PC-9 (cell line): Measurements from ENCODE around the gene CEP44. TPM values are rescaled to one million over a fixed set of nuclear protein-coding genes. Genes with fewer than 3 reads are reported as not detected.

Experiments
- BruUV-seq: library from RNA; stranded (reverse); fragments of 400-500 nt; replicated peaks from 2 replicates; lab custom pipeline; 2021; lab: Mats Ljungman, UMichigan
- CTCF ChIA-PET: fragments of 300-600 bp; sonication (Branson Sonifier 250); formaldehyde crosslinking; loops from one replicate; lab custom pipeline; 2022; ENCODE audit warnings: antibody characterized with exemption; lab: Charles Lee
- POLR2A ChIA-PET: fragments of 300-600 bp; sonication (Branson Sonifier 250); formaldehyde crosslinking; loops from one replicate; lab custom pipeline; 2022; ENCODE audit warnings: antibody characterized with exemption; ENCODE audit not compliant: unreplicated experiment; lab: Charles Lee
- DNase-seq, 2 experiments: peaks; one replicate each; pipeline versions ENCODE4 v3.0.0 to v3.0.0-alpha.2; 2015 to 2022; ENCODE audit warnings: mixed read lengths in 1 of 2
- H2AFZ ChIP-seq: fragments of 200-600 bp; sonication (generic); 2 replicates; pipeline ENCODE4 v1.8.1; 2017; ENCODE audit warnings: antibody characterized with exemption
- H3F3A ChIP-seq: fragments of 200-600 bp; sonication (generic); 2 replicates; pipeline ENCODE4 v1.8.1; 2017; ENCODE audit warnings: antibody characterized with exemption, mild to moderate bottlenecking, low read depth; ENCODE audit not compliant: insufficient read depth
- H3K27ac ChIP-seq: fragments of 200-600 bp; sonication (generic); 2 replicates; pipeline ENCODE4 v1.6.1; 2016; ENCODE audit warnings: mixed run types
- H3K27me3 ChIP-seq: fragments of 200-600 bp; sonication (generic); 2 replicates; pipeline ENCODE4 v1.6.1; 2016; ENCODE audit warnings: low read depth, mixed run types; ENCODE audit not compliant: insufficient read depth
- H3K36me3 ChIP-seq: fragments of 200-600 bp; sonication (generic); 2 replicates; pipeline ENCODE4 v1.6.1; 2016; ENCODE audit warnings: low read depth, mixed run types
- H3K4me1 ChIP-seq: fragments of 200-600 bp; sonication (generic); replicated peaks from 2 replicates; pipeline ENCODE4 v1.6.1; 2016; ENCODE audit warnings: mixed run types; ENCODE audit not compliant: insufficient read depth
- H3K4me2 ChIP-seq: fragments of 200-600 bp; sonication (generic); 2 replicates; pipeline ENCODE4 v1.6.1; 2017; ENCODE audit warnings: mixed run types
- H3K4me3 ChIP-seq: fragments of 200-600 bp; sonication (generic); 2 replicates; pipeline ENCODE4 v1.6.1; 2016; ENCODE audit warnings: mixed run types
- H3K79me2 ChIP-seq: fragments of 200-600 bp; sonication (generic); 2 replicates; pipeline ENCODE4 v1.6.1; 2017; ENCODE audit warnings: low read depth, mixed run types
- H3K9me2 ChIP-seq: fragments of 200-600 bp; sonication (generic); 2 replicates; pipeline ENCODE4 v1.8.1; 2017; ENCODE audit warnings: mild to moderate bottlenecking; ENCODE audit not compliant: insufficient read depth
- H3K9me3 ChIP-seq: fragments of 200-600 bp; sonication (generic); 2 replicates; pipeline ENCODE4 v1.8.1; 2016; ENCODE audit warnings: low read depth; ENCODE audit not compliant: insufficient read depth
- H4K20me1 ChIP-seq: fragments of 200-600 bp; sonication (generic); 2 replicates; pipeline ENCODE4 v1.8.1; 2017; ENCODE audit not compliant: insufficient read depth
- EZH2 ChIP-seq: fragments of 200-600 bp; sonication (generic); IDR thresholded peaks from 2 replicates; pipeline ENCODE4 v1.8.0; 2017; ENCODE audit warnings: antibody characterized with exemption, low read depth
- intact Hi-C: fragments of 100-400 bp; cut with micrococcal nuclease; formaldehyde crosslinking; loops from one replicate; pipeline ENCODE4 v1.10.0; 2022; ENCODE audit not compliant: unreplicated experiment
- total RNA-seq: library from RNA; stranded (reverse); gene quantifications from 2 replicates; pipeline ENCODE4 v1.2.3, GENCODE V29; 2021
- TF ChIP-seq, protein P1 (sequence below): fragments of 200-600 bp; sonication (generic); conservative IDR thresholded peaks from 2 replicates; pipeline ENCODE4 v1.6.1; 2017; ENCODE audit warnings: mixed run types, antibody characterized with exemption, mild to moderate bottlenecking, moderate library complexity

CEP44 gene
- total RNA-seq, 1 experiment from 2014 or later = 22.4 TPM

DNA sequence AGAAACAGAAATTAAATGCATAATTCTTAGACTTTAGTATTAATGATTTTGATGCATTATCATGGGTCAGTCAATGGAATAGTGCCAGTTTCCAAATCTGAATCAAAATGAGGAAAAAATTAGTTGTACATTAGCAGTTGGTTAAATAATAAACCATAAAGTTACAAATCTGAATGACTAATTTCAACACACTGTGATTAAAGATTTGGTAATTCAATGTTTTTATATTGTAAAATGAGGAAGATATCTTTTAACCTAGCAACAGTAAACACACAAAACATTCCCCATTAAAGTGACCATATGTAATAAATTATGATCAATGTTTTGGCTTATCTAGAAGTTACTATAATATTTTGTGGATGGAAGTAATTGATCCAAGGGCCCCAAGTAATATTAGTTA lies 1.8 kb upstream of the CEP44 start:
- H3K4me2 ChIP-seq = peak overlapping the region; percentile 95
- H3K9me2 ChIP-seq = no peaks in the 10 kb centered on the region
- intact Hi-C loops = no loop called here
- ChIA-PET CTCF (no interaction called here), POLR2A (no interaction called here)
- no peak for DNase-seq
- H3F3A ChIP-seq = peaks cover 11% of the 10 kb centered on the region; the same call in 1 of the 2 replicates
- H2AFZ ChIP-seq = no peak overlapping the region
- no peaks in the 10 kb centered on the region for H3K27me3 ChIP-seq
- H3K36me3 ChIP-seq = no peaks in the 10 kb centered on the region
- H3K79me2 ChIP-seq = peaks cover 28% of the 10 kb centered on the region
- H3K9me3 ChIP-seq = no peaks in the 10 kb centered on the region
- H3K4me1 ChIP-seq = 0 out of 2 replicates have a peak, but pooled peaks cover 15% of the 10 kb centered on the region
- H3K4me3 ChIP-seq = peak overlapping the region; percentile 98; the same call in 1 of the 2 replicates
- no peaks in the 10 kb centered on the region for H4K20me1 ChIP-seq
- no peak overlapping the region for H3K27ac ChIP-seq
- TF ChIP-seq EZH2 = no peak
- TF ChIP-seq, protein P1, sequence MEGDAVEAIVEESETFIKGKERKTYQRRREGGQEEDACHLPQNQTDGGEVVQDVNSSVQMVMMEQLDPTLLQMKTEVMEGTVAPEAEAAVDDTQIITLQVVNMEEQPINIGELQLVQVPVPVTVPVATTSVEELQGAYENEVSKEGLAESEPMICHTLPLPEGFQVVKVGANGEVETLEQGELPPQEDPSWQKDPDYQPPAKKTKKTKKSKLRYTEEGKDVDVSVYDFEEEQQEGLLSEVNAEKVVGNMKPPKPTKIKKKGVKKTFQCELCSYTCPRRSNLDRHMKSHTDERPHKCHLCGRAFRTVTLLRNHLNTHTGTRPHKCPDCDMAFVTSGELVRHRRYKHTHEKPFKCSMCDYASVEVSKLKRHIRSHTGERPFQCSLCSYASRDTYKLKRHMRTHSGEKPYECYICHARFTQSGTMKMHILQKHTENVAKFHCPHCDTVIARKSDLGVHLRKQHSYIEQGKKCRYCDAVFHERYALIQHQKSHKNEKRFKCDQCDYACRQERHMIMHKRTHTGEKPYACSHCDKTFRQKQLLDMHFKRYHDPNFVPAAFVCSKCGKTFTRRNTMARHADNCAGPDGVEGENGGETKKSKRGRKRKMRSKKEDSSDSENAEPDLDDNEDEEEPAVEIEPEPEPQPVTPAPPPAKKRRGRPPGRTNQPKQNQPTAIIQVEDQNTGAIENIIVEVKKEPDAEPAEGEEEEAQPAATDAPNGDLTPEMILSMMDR = no peak
- no TSS peak for BruUV-seq

DNA sequence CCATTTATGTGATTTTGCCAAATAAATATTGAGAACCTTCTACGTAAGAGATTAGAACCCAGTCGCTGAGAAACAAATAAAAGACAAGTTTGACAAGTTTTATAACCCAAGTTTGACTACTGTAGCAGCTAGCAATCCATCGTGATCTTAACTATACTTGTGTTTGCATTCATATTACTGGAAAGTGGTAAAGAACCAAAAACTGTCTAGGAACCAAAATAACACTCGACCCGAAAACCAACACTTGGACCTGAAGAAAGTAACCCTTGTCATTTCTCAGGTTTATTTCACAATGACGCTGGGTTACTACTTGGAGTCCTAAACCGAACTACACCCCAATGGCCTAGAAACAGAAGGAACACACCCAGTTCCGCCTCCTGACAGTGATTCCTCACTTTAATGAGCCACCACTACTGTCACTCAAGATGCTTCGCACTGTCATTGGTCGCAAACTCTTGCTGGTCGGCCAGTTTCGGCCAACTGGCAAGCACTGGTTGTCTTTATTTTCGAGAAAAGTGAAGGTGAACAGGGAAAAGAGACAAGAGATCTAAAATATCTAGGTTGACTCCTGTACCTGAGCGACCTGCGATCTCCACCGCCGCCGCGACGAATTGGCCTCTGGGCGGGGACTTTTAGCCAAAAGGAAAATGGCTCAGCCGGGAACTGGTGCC lies 740 bp upstream of the CEP44 start:
- Histone ChIP-seq H4K20me1 (no peaks in the 10 kb centered on the region), H3K36me3 (no peaks in the 10 kb centered on the region), H3K79me2 (peaks cover 25% of the 10 kb centered on the region), H2AFZ (peak overlapping the region; percentile 100), H3F3A (peaks cover 11% of the 10 kb centered on the region; the same call in 1 of the 2 replicates), H3K27me3 (no peaks in the 10 kb centered on the region), H3K9me2 (no peaks in the 10 kb centered on the region), H3K4me2 (peak overlapping the region; percentile 95), H3K4me1 (0 out of 2 replicates have a peak, but pooled peaks cover 15% of the 10 kb centered on the region), H3K4me3 (peak overlapping the region; percentile 98), H3K9me3 (no peaks in the 10 kb centered on the region), H3K27ac (peak overlapping the region; percentile 84)
- intact Hi-C loops = no loop called here
- TF ChIP-seq EZH2 = no peak
- TF ChIP-seq, protein P1 = no peak
- POLR2A ChIA-PET = no interaction called here
- peak; percentile 71 to 87 for DNase-seq
- CTCF ChIA-PET = no interaction called here
- BruUV-seq = TSS peak; percentile 85

DNA sequence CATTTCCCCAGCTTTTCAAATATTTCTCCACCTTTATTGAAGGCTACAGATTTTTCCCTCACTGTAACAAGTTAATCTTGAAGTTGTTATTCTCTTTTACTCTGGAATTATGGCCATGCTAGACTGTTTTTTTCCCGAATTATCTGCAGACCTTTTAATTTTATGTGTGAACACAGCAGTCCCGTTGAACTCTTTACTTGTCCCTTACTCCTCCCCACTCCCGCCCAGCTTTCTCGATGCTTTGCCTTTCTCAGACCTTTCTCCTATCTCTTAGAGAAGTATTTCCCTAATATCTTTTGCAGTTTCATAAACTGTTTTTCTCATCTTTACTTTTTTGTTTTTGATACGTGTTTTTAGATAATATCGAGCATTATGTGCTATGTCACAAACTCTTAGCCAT lies 776 bp downstream of the CEP44 start:
- intact Hi-C loops = no loop called here
- Histone ChIP-seq H4K20me1 (no peaks in the 10 kb centered on the region), H3K27ac (peak overlapping the region; percentile 84), H3K4me1 (0 out of 2 replicates have a peak, but pooled peaks cover 15% of the 10 kb centered on the region), H3K27me3 (no peaks in the 10 kb centered on the region), H3F3A (peaks cover 11% of the 10 kb centered on the region; the same call in 1 of the 2 replicates), H3K9me3 (no peaks in the 10 kb centered on the region), H2AFZ (peak overlapping the region; percentile 100), H3K79me2 (peaks cover 25% of the 10 kb centered on the region), H3K4me3 (peak overlapping the region; percentile 98), H3K36me3 (no peaks in the 10 kb centered on the region), H3K4me2 (peak overlapping the region; percentile 95), H3K9me2 (no peaks in the 10 kb centered on the region)
- no TSS peak for BruUV-seq
- TF ChIP-seq, protein P1 = no peak
- no peak for TF ChIP-seq EZH2
- DNase-seq = no peak
- CTCF ChIA-PET = no interaction called here
- POLR2A ChIA-PET = no interaction called here
